Left ventricle myocardium inferior (tissue), 1 donor: ENCODE measurements around the gene LTO1. TPM values are rescaled to one million over a fixed set of nuclear protein-coding genes. Genes with fewer than 3 reads are reported as not detected.

ENCODE experiments used
- DNase-seq: peaks from one replicate; pipeline ENCODE4 v3.0.0-alpha.2; 2020
- H3K27ac ChIP-seq: fragments of 200-600 bp; replicated peaks from 2 replicates; pipeline ENCODE4 v1.8.0; 2021
- H3K27me3 ChIP-seq: fragments of 200-600 bp; 2 replicates; pipeline ENCODE4 v1.8.0; 2021; ENCODE audit warnings: low read depth
- H3K36me3 ChIP-seq: fragments of 200-600 bp; 2 replicates; pipeline ENCODE4 v1.8.0; 2021
- H3K4me1 ChIP-seq: fragments of 200-600 bp; 2 replicates; pipeline ENCODE4 v1.8.0; 2021
- H3K4me3 ChIP-seq: fragments of 200-600 bp; 2 replicates; pipeline ENCODE4 v1.8.0; 2021; ENCODE audit warnings: mild to moderate bottlenecking, moderate library complexity
- H3K9me3 ChIP-seq: fragments of 200-600 bp; replicated peaks from 2 replicates; pipeline ENCODE4 v1.8.0; 2021
- intact Hi-C: fragments of 100-400 bp; cut with micrococcal nuclease; formaldehyde crosslinking; loops from one replicate; pipeline ENCODE4 v1.11.0; 2022
- total RNA-seq: library from RNA; stranded (reverse); fragmentation: NEBNext Ultra II Directional; extraction: Animal tissue kit (Norgen Biotek cat#: 25700); gene quantifications from one replicate; pipeline ENCODE4 v1.2.1, GENCODE V29; 2021
- TF ChIP-seq, protein P1 (sequence below): fragments of 200-600 bp; IDR thresholded peaks from 2 replicates; pipeline ENCODE4 v1.8.0; 2021; ENCODE audit warnings: antibody characterized with exemption, mild to moderate bottlenecking, borderline replicate concordance
- donor health status: DM: no; HTN: yes; CAD: no; lungs with severe emphysema.

LTO1 gene
- total RNA-seq, 1 donor from 2014 or later: 8.9 TPM

DNA sequence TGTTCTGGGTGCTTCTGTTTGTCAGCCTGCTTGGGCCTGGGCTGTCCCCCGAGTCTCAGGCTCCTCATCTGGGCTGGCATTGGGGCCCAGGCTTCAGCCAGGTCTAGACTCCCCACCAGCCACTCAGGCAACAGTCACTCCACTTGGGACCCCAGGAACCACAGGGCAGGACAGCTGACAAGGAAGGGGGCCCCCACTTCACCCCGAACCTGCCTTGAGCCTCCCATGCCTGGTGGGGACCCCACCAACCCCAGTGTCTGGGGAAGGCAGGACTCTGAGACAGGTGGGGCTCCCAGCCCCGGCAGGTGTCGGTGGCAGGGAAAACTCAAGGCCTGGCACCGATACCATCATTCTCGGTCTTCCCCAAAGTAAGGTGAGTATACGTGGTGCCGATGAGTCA, 11.7 kb upstream of the LTO1 start:
- TF ChIP-seq, protein P1, sequence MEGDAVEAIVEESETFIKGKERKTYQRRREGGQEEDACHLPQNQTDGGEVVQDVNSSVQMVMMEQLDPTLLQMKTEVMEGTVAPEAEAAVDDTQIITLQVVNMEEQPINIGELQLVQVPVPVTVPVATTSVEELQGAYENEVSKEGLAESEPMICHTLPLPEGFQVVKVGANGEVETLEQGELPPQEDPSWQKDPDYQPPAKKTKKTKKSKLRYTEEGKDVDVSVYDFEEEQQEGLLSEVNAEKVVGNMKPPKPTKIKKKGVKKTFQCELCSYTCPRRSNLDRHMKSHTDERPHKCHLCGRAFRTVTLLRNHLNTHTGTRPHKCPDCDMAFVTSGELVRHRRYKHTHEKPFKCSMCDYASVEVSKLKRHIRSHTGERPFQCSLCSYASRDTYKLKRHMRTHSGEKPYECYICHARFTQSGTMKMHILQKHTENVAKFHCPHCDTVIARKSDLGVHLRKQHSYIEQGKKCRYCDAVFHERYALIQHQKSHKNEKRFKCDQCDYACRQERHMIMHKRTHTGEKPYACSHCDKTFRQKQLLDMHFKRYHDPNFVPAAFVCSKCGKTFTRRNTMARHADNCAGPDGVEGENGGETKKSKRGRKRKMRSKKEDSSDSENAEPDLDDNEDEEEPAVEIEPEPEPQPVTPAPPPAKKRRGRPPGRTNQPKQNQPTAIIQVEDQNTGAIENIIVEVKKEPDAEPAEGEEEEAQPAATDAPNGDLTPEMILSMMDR: no peak
- Histone ChIP-seq H3K27ac (no peak overlapping the region), H3K27me3 (peaks cover 44% of the 10 kb centered on the region), H3K4me3 (no peak overlapping the region), H3K36me3 (no peaks in the 10 kb centered on the region), H3K4me1 (peaks cover 8% of the 10 kb centered on the region), H3K9me3 (no peaks in the 10 kb centered on the region)
- intact Hi-C loops: loop anchor here (5.0 kb wide), 1 partner anchor 200 kb away; no protein-coding TSS in a partner anchor
- DNase-seq: no peak

DNA sequence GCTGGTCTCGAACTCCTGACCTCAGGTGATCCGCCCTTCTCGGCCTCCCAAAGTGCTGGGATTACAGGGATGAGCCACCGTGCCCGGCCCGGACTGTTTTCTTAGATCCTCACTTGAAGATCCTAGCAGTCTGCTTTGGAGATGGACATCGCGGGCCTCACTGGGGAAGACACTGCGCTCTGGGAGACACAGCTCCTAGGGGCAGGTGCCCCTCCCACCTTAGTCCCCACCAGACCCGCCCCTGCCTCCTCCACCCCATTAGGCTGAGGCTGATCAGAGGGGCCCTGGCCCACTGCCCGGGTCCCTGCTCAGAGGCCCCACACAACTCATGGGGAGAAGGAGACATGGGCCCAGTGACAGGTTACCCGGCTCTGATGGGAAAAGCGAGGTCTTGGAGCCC, 11.3 kb upstream of the LTO1 start:
- intact Hi-C loops: loop anchor here (5.0 kb wide), 1 partner anchor 201 kb away; no protein-coding TSS in a partner anchor
- Histone ChIP-seq H3K27ac (no peak overlapping the region), H3K4me3 (no peak overlapping the region), H3K27me3 (peaks cover 42% of the 10 kb centered on the region), H3K4me1 (peaks cover 8% of the 10 kb centered on the region), H3K9me3 (no peaks in the 10 kb centered on the region), H3K36me3 (no peaks in the 10 kb centered on the region)
- DNase-seq: no peak
- TF ChIP-seq, protein P1: no peak

DNA sequence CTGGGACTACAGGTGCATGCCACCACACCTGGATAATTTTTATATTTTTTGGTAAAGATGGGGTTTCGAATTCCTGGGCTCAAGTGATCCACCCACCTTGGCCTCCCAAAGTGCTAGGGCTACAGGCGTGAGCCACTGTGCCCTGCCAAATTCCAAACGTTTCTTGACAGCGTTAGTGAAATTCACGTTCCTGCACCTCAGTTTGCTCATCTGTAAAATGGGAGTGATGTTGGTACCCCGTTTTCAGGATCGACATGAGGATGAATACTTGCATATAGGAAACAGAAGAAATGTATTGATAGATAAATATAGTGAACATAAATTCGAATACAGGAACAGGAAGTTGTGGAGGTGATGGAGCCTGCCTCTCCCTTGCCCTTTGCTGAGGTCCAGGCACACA, 10.2 kb upstream of the LTO1 start:
- Histone ChIP-seq H3K27ac (no peak overlapping the region), H3K4me3 (no peak overlapping the region), H3K27me3 (peaks cover 31% of the 10 kb centered on the region), H3K4me1 (peaks cover 8% of the 10 kb centered on the region), H3K36me3 (no peaks in the 10 kb centered on the region), H3K9me3 (no peaks in the 10 kb centered on the region)
- TF ChIP-seq, protein P1: no peak
- no peak for DNase-seq
- intact Hi-C loops: loop anchor here (5.0 kb wide), 1 partner anchor 202 kb away; no protein-coding TSS in a partner anchor

DNA sequence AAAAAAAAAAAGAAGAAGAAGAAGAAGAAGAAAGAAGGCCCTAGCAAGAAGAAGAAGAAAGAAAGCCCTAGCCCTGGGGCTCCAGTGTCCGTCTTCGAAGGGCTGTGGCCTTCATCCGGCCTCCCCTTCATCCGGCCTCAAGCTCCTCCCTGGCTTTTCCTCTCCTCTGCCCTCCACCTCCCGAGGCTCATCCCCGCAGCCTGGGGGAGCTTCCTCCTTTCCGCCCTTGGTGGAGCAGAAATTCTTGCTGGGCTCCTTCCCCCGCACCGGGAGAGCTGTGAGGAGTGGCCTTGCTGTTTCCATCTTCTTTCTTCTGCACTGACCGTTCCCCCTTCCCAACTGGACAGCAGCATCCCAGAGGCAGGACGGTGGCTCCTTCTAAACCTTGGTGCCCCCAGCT, 9.5 kb upstream of the LTO1 start:
- Histone ChIP-seq H3K4me1 (peaks cover 8% of the 10 kb centered on the region), H3K36me3 (no peaks in the 10 kb centered on the region), H3K27ac (no peak overlapping the region), H3K4me3 (no peak overlapping the region), H3K27me3 (peaks cover 27% of the 10 kb centered on the region), H3K9me3 (no peaks in the 10 kb centered on the region)
- TF ChIP-seq, protein P1: no peak
- DNase-seq: no peak
- intact Hi-C loops: loop anchor here (5.0 kb wide), 2 partner anchors 203 to 508 kb away; no protein-coding TSS in a partner anchor

DNA sequence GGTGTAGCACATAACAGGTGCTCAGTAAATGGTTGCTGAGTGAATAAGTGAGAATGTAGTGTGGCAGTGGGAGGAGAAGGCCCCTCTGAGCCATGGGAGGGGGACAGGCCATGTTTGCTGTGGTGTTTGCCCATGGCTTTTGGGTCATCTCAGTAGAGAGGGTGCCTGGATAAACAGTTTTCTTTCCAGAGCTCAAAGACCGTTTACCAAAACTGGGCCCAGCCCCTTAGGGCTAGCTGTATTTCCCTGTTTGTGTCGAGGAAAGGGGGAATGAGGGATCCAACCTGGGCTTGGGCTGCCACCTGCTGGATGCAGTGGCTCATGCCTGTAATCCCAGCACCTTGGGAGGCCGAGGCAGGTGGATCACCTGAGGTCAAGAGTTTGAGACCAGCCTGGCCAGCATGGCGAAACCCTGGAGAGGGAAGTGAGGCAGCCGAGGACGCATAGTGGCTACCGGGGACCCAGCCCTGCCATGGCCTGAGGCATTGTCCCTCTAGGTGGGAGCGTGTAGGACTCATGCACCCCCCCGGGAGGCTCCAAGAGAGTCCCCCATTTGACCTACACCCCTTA, 8.7 kb upstream of the LTO1 start:
- H3K4me1 ChIP-seq: peaks cover 8% of the 10 kb centered on the region
- TF ChIP-seq, protein P1: peak; percentile 47
- H3K36me3 ChIP-seq: no peaks in the 10 kb centered on the region
- no peak overlapping the region for H3K4me3 ChIP-seq
- H3K27me3 ChIP-seq: peaks cover 27% of the 10 kb centered on the region
- H3K27ac ChIP-seq: no peak overlapping the region
- no peak for DNase-seq
- intact Hi-C loops: loop anchor here (5.0 kb wide), 1 partner anchor 508 kb away; no protein-coding TSS in a partner anchor
- H3K9me3 ChIP-seq: no peaks in the 10 kb centered on the region
